Skeletal muscle tissue (tissue), 4 donors: ENCODE results near the gene AXDND1. TPM values are rescaled to one million over a fixed set of nuclear protein-coding genes. Genes with fewer than 3 reads are reported as not detected.
"Not testable (repeated sequence)": the region's sequence is repeated elsewhere in the genome, so short reads cannot be mapped to it uniquely, and the experiment has no call there.

ENCODE experiments used
- H3K27ac ChIP-seq: one replicate; pipeline ENCODE4 v1.7.0; 2013; ENCODE audit warnings: mild to moderate bottlenecking, low read depth, low read length, inconsistent platforms
- H3K27me3 ChIP-seq, 3 donors: one replicate each; pipeline ENCODE4 v1.7.0; 2013; ENCODE audit warnings: low read length in 3 of 3; ENCODE audit not compliant: control insufficient read depth in 3 of 3, insufficient read depth in 3 of 3
- H3K36me3 ChIP-seq, 3 donors: one replicate each; pipeline ENCODE4 v1.7.0; 2013; ENCODE audit warnings: low read length in 3 of 3; ENCODE audit not compliant: control insufficient read depth in 3 of 3, insufficient read depth in 3 of 3
- H3K4me1 ChIP-seq, 3 donors: one replicate each; pipeline ENCODE4 v1.7.0; 2013; ENCODE audit warnings: low read length in 3 of 3, mild to moderate bottlenecking in 3 of 3; ENCODE audit not compliant: control insufficient read depth in 3 of 3, insufficient read depth in 3 of 3
- H3K4me3 ChIP-seq, 3 donors: one replicate each; pipeline ENCODE4 v1.7.0; 2013; ENCODE audit warnings: low read length in 3 of 3
- H3K9ac ChIP-seq, 3 donors: one replicate each; pipeline ENCODE4 v1.7.0; 2013; ENCODE audit warnings: low read length in 3 of 3, mild to moderate bottlenecking in 3 of 3, moderate library complexity in 2 of 3, low read depth in 1 of 3
- H3K9me3 ChIP-seq, 3 donors: one replicate each; pipeline ENCODE4 v1.7.0; 2013; ENCODE audit warnings: low read length in 3 of 3; ENCODE audit not compliant: control insufficient read depth in 3 of 3
- total RNA-seq: library from RNA; depleted of rRNA; stranded (reverse); fragments of >200 nt; gene quantifications from one replicate; pipeline ENCODE4 v1.2.3, GENCODE V29; 2014
- donor health status: Osteomylitis.

AXDND1 gene
- total RNA-seq, 1 donor from 2014 or later: under 0.01 TPM

DNA sequence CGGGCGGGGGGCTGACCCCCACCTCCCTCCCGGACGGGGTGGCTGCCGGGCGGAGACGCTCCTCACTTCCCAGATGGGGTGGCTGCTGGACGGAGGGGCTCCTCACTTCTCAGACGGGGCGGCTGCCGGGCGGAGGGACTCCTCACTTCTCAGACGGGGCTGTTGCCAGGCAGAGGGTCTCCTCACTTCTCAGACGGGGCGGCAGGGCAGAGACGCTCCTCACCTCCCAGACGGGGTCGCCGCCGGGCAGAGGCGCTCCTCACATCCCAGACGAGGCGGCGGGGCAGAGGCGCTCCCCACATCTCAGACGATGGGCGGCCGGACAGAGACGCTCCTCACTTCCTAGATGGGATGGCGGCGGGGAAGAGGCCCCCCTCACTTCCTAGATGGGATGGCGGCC, 52.9 kb downstream of the AXDND1 start:
- not testable (repeated sequence) for H3K4me3 ChIP-seq, H3K36me3 ChIP-seq, H3K27me3 ChIP-seq, H3K27ac ChIP-seq, H3K4me1 ChIP-seq, H3K9me3 ChIP-seq, H3K9ac ChIP-seq

DNA sequence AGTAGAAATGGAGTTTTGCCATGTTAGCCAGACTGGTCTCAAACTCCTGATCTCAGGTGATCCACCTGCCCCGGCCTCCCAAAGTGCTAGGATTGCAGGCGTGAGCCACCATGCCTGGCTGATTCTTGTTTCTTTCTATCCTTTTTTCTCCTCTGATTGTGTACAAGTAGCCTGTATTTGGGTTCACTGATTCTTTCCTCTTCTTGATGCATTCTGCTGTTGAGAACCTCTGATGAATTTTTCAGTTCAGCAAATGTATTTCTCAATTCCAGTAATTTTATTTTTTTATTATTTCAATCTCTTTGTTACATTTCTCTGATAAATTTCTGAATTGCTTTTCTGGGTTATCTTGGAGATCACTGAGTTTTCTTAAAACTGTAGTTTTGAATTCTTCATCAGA, 58.8 kb downstream of the AXDND1 start:
- no peak overlapping the region for H3K9ac ChIP-seq

DNA sequence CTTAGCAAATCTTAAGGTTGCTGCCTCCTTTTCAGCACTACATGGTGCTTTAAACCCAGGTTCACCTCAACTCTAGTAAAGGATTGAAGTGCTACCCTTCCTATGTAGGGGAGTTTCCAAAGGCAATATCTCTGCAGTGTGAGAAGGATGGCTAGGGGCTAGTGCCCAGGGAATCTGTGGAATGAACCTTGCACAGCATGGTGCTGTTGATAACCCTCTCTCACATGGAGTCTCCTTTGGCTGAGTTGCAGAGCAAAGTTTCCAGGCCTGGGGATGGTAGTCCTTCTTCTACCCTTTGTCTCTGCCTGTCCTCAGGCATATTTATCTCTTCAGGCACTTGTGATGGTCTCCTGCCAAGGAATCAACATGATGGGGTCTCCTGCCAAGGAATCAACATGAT, 59.4 kb downstream of the AXDND1 start:
- H3K9me3 ChIP-seq: peaks cover 2 to 4% (median 3%) of the 10 kb centered on the region in 3 donors
- no peak overlapping the region for H3K4me3 ChIP-seq
- no peak overlapping the region for H3K27ac ChIP-seq
- H3K4me1 ChIP-seq: no peaks in the 10 kb centered on the region
- no peaks in the 10 kb centered on the region for H3K36me3 ChIP-seq
- no peaks in the 10 kb centered on the region for H3K27me3 ChIP-seq
- no peak overlapping the region for H3K9ac ChIP-seq

More for the DNA sequence above, 58.8 kb downstream of the AXDND1 start:
- H3K4me3 ChIP-seq: no peak overlapping the region
- peaks cover 2 to 4% (median 3%) of the 10 kb centered on the region in 3 donors for H3K9me3 ChIP-seq
- H3K27ac ChIP-seq: no peak overlapping the region
- no peaks in the 10 kb centered on the region for H3K27me3 ChIP-seq
- no peaks in the 10 kb centered on the region for H3K4me1 ChIP-seq
- H3K36me3 ChIP-seq: no peaks in the 10 kb centered on the region

DNA sequence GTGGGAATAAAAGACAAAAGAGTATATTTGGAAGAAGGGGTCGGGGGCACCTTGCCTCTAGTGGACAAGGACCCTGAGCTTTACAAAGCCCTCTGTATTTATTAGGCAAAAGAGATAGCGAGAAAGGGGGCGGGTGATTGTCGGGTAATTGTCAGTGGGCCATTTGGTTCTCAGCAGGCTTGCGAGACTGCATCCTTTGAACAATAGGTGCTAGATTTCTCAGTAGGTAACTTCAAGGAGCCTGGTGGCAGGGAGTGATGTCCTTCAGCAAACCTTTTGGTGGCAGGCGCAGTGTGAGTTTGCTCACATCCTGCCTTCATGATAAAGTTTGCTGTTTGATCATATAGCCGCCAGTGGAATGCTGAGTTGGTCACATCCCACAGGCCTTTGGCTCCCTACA, 71.4 kb downstream of the AXDND1 start:
- H3K36me3 ChIP-seq: no peaks in the 10 kb centered on the region
- no peaks in the 10 kb centered on the region for H3K4me1 ChIP-seq
- H3K9ac ChIP-seq: no peak overlapping the region
- H3K27ac ChIP-seq: no peak overlapping the region
- H3K4me3 ChIP-seq: no peak overlapping the region
- no peaks in the 10 kb centered on the region for H3K9me3 ChIP-seq
- H3K27me3 ChIP-seq: no peaks in the 10 kb centered on the region

DNA sequence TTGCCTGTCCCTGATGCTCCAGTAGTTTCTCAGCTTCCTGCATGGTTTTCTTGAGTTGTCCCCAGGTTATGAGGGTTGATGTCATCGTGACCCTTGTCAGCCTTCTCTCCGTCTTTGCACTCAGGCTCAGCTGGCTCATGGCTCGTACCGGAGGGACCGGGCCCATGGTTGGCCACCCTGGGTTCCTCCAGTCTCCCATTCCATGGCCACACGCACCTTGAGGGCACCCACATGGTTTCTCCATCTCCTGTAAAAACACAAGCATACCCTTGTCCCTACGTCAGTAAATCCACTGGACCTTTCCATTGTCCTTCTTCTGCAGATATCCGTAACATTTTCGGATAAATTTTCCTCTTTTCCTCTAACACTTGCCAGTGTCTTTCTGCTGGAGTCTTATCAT, 73.9 kb downstream of the AXDND1 start:
- H3K9me3 ChIP-seq, H3K27me3 ChIP-seq, H3K4me1 ChIP-seq, H3K27ac ChIP-seq, H3K9ac ChIP-seq, H3K36me3 ChIP-seq, H3K4me3 ChIP-seq: not testable (repeated sequence)

DNA sequence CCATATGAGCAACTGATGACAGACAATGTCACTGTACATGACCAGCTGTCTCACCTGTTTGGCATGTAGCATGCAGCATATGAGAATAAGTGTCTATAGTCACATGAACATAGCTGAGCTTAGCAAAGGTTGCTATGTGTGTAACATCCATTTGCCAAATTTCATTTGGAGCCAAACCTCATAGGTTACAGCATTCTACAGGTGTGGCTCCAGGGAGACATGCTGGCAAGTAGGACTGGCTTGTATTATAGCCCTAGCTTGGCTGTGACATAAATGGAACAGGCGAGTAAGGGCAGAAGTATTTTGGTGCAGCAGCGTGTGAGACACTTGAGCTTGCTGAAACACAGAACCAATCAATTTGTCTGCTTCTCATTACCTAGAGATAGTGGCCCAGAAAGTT, 74.5 kb downstream of the AXDND1 start:
- not testable (repeated sequence) for H3K9me3 ChIP-seq, H3K4me1 ChIP-seq, H3K9ac ChIP-seq, H3K27me3 ChIP-seq, H3K36me3 ChIP-seq, H3K4me3 ChIP-seq, H3K27ac ChIP-seq

DNA sequence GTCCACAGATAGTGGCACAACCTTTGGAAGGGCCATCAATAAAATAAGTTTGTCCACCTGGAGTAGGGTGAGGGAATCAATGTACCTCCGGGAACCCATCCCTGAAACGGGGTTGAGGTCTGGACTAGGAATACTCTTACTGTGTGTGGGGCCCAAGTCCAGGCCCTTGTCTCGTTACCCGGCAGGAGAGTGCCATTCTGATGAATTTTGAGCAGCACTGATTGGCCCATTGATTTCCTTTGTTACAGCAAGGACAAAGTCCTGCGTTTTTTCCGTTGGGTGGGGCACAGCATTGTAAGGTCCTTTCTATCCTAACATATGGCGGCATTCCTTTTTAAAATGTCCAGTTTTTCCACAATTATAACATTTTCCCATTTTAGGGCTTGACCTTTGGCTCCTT, 75.2 kb downstream of the AXDND1 start:
- no peak overlapping the region for H3K9ac ChIP-seq
- H3K9me3 ChIP-seq: no peaks in the 10 kb centered on the region
- no peak overlapping the region for H3K27ac ChIP-seq
- no peak overlapping the region for H3K4me3 ChIP-seq
- H3K4me1 ChIP-seq: no peaks in the 10 kb centered on the region
- H3K36me3 ChIP-seq: no peaks in the 10 kb centered on the region
- H3K27me3 ChIP-seq: no peaks in the 10 kb centered on the region

DNA sequence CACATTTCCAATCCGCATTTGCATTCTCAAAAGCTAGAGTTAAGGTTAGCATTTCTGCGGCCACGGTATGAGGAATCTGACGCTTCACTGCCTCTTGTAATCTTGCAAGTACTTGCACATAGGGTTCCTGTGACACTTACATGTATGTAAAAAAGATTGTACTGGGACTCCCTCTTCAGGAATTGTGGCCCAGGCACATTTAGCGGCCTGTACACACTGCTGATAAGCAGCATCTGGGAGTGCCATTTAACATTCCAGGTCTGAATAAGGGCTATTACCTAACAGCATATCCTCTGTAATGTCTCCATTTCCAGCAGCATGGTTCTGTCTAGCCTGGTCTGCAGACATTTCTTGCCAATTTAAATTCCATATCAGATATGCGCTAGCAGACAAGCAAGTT, 75.7 kb downstream of the AXDND1 start:
- Histone ChIP-seq H3K27ac (no peak overlapping the region), H3K4me1 (no peaks in the 10 kb centered on the region), H3K9ac (no peak overlapping the region), H3K4me3 (no peak overlapping the region), H3K27me3 (no peaks in the 10 kb centered on the region), H3K36me3 (no peaks in the 10 kb centered on the region), H3K9me3 (no peaks in the 10 kb centered on the region)

DNA sequence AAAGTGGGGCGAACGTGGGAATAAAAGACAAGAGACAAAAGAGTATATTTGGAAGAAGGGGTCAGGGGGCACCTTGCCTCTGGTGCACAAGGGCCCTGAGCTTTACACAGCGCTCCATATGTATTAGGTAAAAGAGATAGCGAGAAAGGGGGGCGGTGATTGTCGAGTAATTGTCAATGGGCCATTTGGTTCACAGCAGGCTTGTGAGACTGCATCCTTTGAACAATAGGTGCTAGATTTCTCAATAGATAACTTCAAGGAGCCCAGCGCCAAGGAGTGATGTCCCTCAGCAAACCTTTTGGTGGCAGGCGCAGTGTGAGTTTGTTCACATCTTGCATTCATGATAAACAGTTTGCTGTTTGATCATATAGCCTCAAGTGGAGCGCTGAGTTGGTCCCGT, 77.1 kb downstream of the AXDND1 start:
- not testable (repeated sequence) for H3K9ac ChIP-seq, H3K4me3 ChIP-seq, H3K27ac ChIP-seq, H3K27me3 ChIP-seq, H3K9me3 ChIP-seq, H3K36me3 ChIP-seq, H3K4me1 ChIP-seq

DNA sequence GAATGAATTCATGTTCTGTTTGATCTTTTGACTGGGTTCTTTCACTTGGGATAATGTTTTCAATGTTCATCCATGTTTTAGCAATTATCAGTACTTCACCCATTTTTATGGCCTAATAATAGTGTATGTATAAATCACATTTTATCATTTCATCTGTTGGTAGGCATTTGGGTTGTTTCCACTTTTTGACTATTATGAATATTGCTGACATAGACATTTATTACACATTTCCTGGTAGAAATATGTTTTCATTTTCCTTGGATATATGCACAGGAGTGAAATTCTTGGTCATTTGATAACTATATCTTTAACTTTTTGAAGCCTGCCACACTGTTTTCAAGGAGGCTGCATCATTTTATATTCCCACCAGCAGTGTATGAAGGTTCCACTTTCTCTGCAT, 79.8 kb downstream of the AXDND1 start:
- no peak overlapping the region for H3K27ac ChIP-seq

DNA sequence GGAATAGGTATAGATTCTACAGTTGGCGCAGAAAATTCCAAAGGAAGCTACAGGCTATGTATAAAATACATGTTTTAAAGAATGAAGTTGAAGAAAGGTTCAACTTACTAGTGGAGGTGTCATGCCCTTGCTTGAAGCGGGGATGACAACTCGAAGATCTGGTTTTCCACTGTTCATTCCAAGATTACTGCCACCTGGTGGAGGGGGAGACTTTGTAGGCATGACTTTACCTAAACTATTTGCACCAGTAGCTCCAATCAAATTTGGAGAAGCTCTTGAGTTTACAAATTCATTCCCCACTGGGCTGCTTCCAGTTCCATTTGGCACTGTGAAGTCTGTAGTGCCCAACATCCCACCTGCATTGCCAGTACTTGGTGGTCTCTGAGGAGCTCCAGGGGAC, 81.7 kb downstream of the AXDND1 start:
- H3K9ac ChIP-seq: no peak overlapping the region
- H3K4me1 ChIP-seq: no peaks in the 10 kb centered on the region
- H3K9me3 ChIP-seq: peaks cover 0 to 3% (median 0%) of the 10 kb centered on the region in 3 donors
- no peak overlapping the region for H3K27ac ChIP-seq
- H3K27me3 ChIP-seq: no peaks in the 10 kb centered on the region
- no peaks in the 10 kb centered on the region for H3K36me3 ChIP-seq
- H3K4me3 ChIP-seq: no peak overlapping the region

More for the DNA sequence above, 79.8 kb downstream of the AXDND1 start:
- Histone ChIP-seq H3K4me3 (no peak overlapping the region), H3K4me1 (no peaks in the 10 kb centered on the region), H3K27me3 (no peaks in the 10 kb centered on the region), H3K9ac (no peak overlapping the region), H3K9me3 (no peaks in the 10 kb centered on the region), H3K36me3 (no peaks in the 10 kb centered on the region)
